PFSK-1 (cell line): Measurements from ENCODE around the gene HAUS1.

ENCODE experiments used
- FOXP2 ChIP-seq: optimal IDR thresholded peaks from 2 replicates; pipeline ENCODE3; 2011; ENCODE audit warnings: borderline replicate concordance, control low read depth, inconsistent platforms; ENCODE audit not compliant: insufficient read depth; ENCODE audit errors: extremely low read length, extremely low read depth
- POLR2AphosphoS5 ChIP-seq: IDR thresholded peaks from 2 replicates; pipeline ENCODE4 v1.6.1; 2012; ENCODE audit warnings: low read depth, mild to moderate bottlenecking, control low read depth, low read length, moderate library complexity
- REST ChIP-seq, 2 experiments: IDR thresholded peaks; 2 replicates each; pipeline versions ENCODE4 v1.6.1 to v1.8.0; 2011 to 2012; ENCODE audit warnings: low read depth in 2 of 2, low read length in 2 of 2, control low read depth in 1 of 2, inconsistent platforms in 1 of 2, mild to moderate bottlenecking in 1 of 2, moderate library complexity in 1 of 2; ENCODE audit not compliant: insufficient read depth in 1 of 2
- SIN3A ChIP-seq: IDR thresholded peaks from 2 replicates; pipeline ENCODE4 v1.6.1; 2012; ENCODE audit warnings: mild to moderate bottlenecking, low read length, moderate library complexity, borderline replicate concordance; ENCODE audit not compliant: insufficient read depth
- TAF1 ChIP-seq: IDR thresholded peaks from 2 replicates; pipeline ENCODE4 v1.6.1; 2012; ENCODE audit warnings: low read length, control low read depth, borderline replicate concordance; ENCODE audit not compliant: insufficient read depth

The HAUS1 gene

GRCh38 chr18:46071653-46072375 lies 32.4 kb upstream of the HAUS1 start, which contains the start of gene PSTPIP2:
PSTPIP2 (minus strand) TSS chr18:46072260; CDS start chr18:46072188, 72 bp downstream.
- TF ChIP-seq FOXP2, result peak; percentile 56
- TF ChIP-seq TAF1, result no peak

GRCh38 chr18:46072376-46072867 lies 31.8 kb upstream of the HAUS1 start:
- TF ChIP-seq FOXP2, result no peak
- no peak for TF ChIP-seq POLR2AphosphoS5
- no peak for TF ChIP-seq TAF1
- TF ChIP-seq REST (IDR thresholded peaks at IDR 0.05; ENCODE audit: insufficient read depth in 1 of 2, low read depth in 2 of 2, low read length in 2 of 2), result no peak
- TF ChIP-seq SIN3A, result no peak

- no peak for TF ChIP-seq FOXP2
- TF ChIP-seq SIN3A, result no peak
- TF ChIP-seq POLR2AphosphoS5, result no peak
- TF ChIP-seq REST (IDR thresholded peaks at IDR 0.05; ENCODE audit: insufficient read depth in 1 of 2, low read depth in 2 of 2, low read length in 2 of 2), result no peak
- TF ChIP-seq TAF1, result no peak
These were observed 31.2 kb upstream of the HAUS1 start for GRCh38 chr18:46072959-46073358.

- no peak for TF ChIP-seq FOXP2
These were observed 30.5 kb upstream of the HAUS1 start for GRCh38 chr18:46073474-46074331.

- TF ChIP-seq SIN3A (no peak), FOXP2 (no peak), POLR2AphosphoS5 (no peak; the same call in 1 of the 2 replicates), REST (IDR thresholded peaks at IDR 0.05; ENCODE audit: insufficient read depth in 1 of 2, low read depth in 2 of 2, low read length in 2 of 2) (no peak), TAF1 (no peak)
These were observed 24.8 kb upstream of the HAUS1 start for GRCh38 chr18:46079336-46079735.
